ENCODE measurements around the gene PLXNA2. TPM values are rescaled to one million over a fixed set of nuclear protein-coding genes. Genes with fewer than 3 reads are reported as not detected.

PLXNA2 gene
- total and polyA plus RNA-seq, 2 of the 13 experiments (the other 11 are each of a cell fraction or from before 2014, with no cell fraction given): 1.1 to 2.1 TPM

DNA sequence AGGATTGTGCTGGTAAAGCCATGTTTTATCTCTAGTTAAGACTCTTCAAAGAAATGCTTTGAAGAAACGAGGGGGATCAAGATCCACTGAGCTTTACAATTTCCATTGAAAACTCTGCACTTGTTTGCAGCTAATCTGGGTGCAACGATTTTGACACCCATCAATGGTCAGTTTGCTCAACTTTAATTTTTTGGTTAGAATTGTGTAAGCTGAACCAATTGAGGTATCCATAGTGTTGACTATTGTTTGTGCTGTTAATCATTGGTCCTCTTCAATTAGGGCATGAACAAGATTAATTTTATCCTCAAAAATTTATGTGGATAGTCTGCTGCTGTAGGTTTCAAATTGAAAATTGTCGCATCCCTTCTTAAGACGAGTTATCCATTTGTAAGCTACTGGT, 17.7 kb upstream of the PLXNA2 start (continued):
- TF ChIP-seq, protein P1, sequence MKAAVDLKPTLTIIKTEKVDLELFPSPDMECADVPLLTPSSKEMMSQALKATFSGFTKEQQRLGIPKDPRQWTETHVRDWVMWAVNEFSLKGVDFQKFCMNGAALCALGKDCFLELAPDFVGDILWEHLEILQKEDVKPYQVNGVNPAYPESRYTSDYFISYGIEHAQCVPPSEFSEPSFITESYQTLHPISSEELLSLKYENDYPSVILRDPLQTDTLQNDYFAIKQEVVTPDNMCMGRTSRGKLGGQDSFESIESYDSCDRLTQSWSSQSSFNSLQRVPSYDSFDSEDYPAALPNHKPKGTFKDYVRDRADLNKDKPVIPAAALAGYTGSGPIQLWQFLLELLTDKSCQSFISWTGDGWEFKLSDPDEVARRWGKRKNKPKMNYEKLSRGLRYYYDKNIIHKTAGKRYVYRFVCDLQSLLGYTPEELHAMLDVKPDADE (CRISPR knock-in tag; IDR thresholded peaks at IDR 0.05): no peak
- TF ChIP-seq ZNF317 (CRISPR knock-in tag; IDR thresholded peaks at IDR 0.05): no peak
- no peak for TF ChIP-seq ZBTB7A (CRISPR knock-in tag; IDR thresholded peaks at IDR 0.05)

DNA sequence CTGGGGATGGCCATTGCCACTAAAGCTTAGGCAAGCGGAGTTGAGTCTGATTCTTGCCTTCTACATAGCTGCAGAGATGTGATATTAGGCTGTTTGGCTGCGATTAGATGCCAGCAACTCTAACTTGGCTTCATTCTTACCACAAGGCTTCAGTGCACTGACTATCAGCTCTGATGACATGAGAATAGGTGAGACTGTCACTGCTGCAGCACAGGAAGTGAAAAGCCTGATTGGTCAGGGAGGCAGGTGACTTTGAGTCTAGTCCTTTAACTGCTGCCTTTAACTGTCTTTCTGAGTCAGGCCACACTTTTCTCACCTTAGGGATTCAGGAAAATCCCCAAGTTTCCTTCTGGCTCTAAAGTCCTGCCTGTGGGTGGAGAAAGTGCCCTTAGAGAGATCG, 14.1 kb upstream of the PLXNA2 start:
- ATAC-seq: no peak
- CTCF ChIA-PET (ENCODE audit: low intra/inter-chr PET ratio, low total read pairs): no interaction called here
- TF ChIP-seq, protein P2, sequence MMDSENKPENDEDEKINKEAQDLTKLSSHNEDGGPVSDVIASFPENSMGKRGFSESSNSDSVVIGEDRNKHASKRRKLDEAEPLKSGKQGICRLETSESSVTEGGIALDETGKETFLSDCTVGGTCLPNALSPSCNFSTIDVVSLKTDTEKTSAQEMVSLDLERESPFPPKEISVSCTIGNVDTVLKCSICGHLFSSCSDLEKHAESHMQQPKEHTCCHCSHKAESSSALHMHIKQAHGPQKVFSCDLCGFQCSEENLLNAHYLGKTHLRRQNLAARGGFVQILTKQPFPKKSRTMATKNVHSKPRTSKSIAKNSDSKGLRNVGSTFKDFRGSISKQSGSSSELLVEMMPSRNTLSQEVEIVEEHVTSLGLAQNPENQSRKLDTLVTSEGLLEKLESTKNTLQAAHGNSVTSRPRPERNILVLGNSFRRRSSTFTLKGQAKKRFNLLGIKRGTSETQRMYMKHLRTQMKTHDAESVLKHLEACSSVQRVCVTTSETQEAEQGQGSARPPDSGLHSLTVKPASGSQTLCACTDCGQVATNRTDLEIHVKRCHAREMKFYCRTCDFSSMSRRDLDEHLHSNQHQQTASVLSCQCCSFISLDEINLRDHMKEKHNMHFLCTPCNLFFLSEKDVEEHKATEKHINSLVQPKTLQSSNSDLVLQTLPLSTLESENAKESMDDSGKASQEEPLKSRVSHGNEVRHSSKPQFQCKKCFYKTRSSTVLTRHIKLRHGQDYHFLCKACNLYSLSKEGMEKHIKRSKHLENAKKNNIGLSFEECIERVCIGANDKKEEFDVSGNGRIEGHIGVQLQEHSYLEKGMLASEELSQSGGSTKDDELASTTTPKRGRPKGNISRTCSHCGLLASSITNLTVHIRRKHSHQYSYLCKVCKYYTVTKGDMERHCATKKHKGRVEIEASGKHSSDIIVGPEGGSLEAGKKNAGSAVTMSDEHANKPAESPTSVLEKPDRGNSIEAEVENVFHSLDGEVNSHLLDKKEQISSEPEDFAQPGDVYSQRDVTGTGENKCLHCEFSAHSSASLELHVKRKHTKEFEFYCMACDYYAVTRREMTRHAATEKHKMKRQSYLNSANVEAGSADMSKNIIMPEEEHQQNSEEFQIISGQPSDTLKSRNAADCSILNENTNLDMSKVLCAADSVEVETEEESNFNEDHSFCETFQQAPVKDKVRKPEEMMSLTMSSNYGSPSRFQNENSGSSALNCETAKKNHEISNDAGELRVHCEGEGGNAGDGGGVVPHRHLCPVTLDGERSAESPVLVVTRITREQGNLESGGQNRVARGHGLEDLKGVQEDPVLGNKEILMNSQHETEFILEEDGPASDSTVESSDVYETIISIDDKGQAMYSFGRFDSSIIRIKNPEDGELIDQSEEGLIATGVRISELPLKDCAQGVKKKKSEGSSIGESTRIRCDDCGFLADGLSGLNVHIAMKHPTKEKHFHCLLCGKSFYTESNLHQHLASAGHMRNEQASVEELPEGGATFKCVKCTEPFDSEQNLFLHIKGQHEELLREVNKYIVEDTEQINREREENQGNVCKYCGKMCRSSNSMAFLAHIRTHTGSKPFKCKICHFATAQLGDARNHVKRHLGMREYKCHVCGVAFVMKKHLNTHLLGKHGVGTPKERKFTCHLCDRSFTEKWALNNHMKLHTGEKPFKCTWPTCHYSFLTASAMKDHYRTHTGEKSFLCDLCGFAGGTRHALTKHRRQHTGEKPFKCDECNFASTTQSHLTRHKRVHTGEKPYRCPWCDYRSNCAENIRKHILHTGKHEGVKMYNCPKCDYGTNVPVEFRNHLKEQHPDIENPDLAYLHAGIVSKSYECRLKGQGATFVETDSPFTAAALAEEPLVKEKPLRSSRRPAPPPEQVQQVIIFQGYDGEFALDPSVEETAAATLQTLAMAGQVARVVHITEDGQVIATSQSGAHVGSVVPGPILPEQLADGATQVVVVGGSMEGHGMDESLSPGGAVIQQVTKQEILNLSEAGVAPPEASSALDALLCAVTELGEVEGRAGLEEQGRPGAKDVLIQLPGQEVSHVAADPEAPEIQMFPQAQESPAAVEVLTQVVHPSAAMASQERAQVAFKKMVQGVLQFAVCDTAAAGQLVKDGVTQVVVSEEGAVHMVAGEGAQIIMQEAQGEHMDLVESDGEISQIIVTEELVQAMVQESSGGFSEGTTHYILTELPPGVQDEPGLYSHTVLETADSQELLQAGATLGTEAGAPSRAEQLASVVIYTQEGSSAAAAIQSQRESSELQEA (CRISPR knock-in tag; IDR thresholded peaks at IDR 0.05; ENCODE audit: not compliant biosample characterization): no peak
- TF ChIP-seq ZNF557 (CRISPR knock-in tag; IDR thresholded peaks at IDR 0.05) (no peak), JARID2 (CRISPR knock-in tag; IDR thresholded peaks at IDR 0.05; ENCODE audit: insufficient replicate concordance) (no peak), ZFP1 (CRISPR knock-in tag; IDR thresholded peaks at IDR 0.05) (no peak)
- TF ChIP-seq, protein P3, sequence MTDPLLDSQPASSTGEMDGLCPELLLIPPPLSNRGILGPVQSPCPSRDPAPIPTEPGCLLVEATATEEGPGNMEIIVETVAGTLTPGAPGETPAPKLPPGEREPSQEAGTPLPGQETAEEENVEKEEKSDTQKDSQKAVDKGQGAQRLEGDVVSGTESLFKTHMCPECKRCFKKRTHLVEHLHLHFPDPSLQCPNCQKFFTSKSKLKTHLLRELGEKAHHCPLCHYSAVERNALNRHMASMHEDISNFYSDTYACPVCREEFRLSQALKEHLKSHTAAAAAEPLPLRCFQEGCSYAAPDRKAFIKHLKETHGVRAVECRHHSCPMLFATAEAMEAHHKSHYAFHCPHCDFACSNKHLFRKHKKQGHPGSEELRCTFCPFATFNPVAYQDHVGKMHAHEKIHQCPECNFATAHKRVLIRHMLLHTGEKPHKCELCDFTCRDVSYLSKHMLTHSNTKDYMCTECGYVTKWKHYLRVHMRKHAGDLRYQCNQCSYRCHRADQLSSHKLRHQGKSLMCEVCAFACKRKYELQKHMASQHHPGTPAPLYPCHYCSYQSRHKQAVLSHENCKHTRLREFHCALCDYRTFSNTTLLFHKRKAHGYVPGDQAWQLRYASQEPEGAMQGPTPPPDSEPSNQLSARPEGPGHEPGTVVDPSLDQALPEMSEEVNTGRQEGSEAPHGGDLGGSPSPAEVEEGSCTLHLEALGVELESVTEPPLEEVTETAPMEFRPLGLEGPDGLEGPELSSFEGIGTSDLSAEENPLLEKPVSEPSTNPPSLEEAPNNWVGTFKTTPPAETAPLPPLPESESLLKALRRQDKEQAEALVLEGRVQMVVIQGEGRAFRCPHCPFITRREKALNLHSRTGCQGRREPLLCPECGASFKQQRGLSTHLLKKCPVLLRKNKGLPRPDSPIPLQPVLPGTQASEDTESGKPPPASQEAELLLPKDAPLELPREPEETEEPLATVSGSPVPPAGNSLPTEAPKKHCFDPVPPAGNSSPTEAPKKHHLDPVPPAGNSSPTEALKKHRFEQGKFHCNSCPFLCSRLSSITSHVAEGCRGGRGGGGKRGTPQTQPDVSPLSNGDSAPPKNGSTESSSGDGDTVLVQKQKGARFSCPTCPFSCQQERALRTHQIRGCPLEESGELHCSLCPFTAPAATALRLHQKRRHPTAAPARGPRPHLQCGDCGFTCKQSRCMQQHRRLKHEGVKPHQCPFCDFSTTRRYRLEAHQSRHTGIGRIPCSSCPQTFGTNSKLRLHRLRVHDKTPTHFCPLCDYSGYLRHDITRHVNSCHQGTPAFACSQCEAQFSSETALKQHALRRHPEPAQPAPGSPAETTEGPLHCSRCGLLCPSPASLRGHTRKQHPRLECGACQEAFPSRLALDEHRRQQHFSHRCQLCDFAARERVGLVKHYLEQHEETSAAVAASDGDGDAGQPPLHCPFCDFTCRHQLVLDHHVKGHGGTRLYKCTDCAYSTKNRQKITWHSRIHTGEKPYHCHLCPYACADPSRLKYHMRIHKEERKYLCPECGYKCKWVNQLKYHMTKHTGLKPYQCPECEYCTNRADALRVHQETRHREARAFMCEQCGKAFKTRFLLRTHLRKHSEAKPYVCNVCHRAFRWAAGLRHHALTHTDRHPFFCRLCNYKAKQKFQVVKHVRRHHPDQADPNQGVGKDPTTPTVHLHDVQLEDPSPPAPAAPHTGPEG (CRISPR knock-in tag; IDR thresholded peaks at IDR 0.05): no peak

More for the DNA sequence above, 14.1 kb upstream of the PLXNA2 start:
- H3K9ac ChIP-seq (ENCODE audit: insufficient read depth, low read depth, low read length): no peak overlapping the region
- H3K4me3 ChIP-seq (replicated peaks in 1 of 3; ENCODE audit: insufficient read depth in 1 of 3, low read depth in 2 of 3, low read length in 3 of 3): no peak overlapping the region
- no peak overlapping the region for H3K27ac ChIP-seq (ENCODE audit: extremely low read length, insufficient read depth, low read length)
- no peak overlapping the region for H3K4me2 ChIP-seq (ENCODE audit: low read depth, low read length)
- in situ Hi-C loops (cut with HindIII; ENCODE audit: extremely low pct_ligation_motif_present, low pct_unique_long_range_greater_than_20kb) (no loop called here), intact Hi-C loops (cut with micrococcal nuclease; ENCODE audit: unreplicated experiment) (no loop called here)
- 22% methylated on average over 3 of the region's 3 CpGs for WGBS (ENCODE audit: low lambda C conversion rate)
- H4K20me1 ChIP-seq (ENCODE audit: insufficient read depth, low read length): no peaks in the 10 kb centered on the region
- POLR2A ChIA-PET: no interaction called here
- no TSS peak for BruUV-seq (replicated peaks)
- H3K4me1 ChIP-seq (ENCODE audit: insufficient read depth, low read length): peaks cover under 1% of the 10 kb centered on the region; the same call in 1 of the 2 replicates
- H3K36me3 ChIP-seq (replicated peaks in 1 of 2; ENCODE audit: control insufficient read depth in 1 of 2, insufficient read depth in 2 of 2, low read length in 2 of 2): no peaks in the 10 kb centered on the region
- FAIRE-seq: no peak
- no peaks in the 10 kb centered on the region for H3K79me2 ChIP-seq (ENCODE audit: insufficient read depth, low read length)
- no peaks in the 10 kb centered on the region for H3K9me3 ChIP-seq (ENCODE audit: low read length)
- DNase-seq (ENCODE audit: low spot score): no peak
- H2AFZ ChIP-seq (ENCODE audit: low read length): no peak overlapping the region
- 0 out of 5 replicates have a peak, but pooled peaks cover 0 to 3% of the 10 kb centered on the region in 2 experiments for H3K27me3 ChIP-seq (ENCODE audit: control insufficient read depth in 1 of 2, insufficient read depth in 2 of 2, low read length in 2 of 2)

Data from HepG2 (cell line).